ENCODE data around the gene SYVN1.
"Not testable (repeated sequence)": the region's sequence is repeated elsewhere in the genome, so short reads cannot be mapped to it uniquely, and the experiment has no call there.

SYVN1 gene

GRCh38 chr11:65134240-65134951 is at the start of gene SYVN1:
TSS of gene SYVN1 (minus strand) at chr11:65134519. CDS start at chr11:65133601, 918 bp downstream.
- peak; percentile 94 for DNase-seq

DNA sequence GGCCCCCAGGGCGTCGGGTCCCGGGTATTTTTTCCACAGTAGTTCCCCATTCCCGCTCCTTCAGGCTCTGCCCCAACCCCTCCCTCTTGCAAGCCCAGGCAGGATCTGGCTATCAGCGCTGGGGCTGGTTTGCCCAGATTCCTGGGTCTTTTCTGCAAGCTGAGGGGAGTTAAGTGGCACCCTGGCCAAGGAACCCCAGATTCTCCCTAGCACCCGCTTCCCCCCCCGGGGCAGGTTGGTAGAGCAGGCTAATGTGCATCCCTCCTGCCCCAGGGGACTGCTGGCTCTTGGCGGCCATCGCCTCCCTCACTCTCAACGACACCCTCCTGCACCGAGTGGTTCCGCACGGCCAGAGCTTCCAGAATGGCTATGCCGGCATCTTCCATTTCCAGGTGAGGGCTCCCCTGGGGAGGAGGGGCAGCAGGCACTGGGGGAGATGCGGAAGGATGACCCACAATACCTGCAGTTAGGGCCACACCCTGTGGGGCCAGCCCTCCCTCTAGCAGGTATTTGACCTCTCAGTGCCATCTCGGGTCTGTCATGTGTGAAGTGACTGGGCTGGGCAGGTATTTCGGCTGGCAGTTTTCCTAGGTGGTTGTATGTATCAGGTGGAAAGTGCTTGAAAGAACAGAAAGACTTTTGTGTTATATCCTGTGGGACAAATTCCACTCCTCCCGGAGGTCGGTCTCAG is 49.0 kb upstream of the SYVN1 start:
- DNase-seq, result no peak

DNA sequence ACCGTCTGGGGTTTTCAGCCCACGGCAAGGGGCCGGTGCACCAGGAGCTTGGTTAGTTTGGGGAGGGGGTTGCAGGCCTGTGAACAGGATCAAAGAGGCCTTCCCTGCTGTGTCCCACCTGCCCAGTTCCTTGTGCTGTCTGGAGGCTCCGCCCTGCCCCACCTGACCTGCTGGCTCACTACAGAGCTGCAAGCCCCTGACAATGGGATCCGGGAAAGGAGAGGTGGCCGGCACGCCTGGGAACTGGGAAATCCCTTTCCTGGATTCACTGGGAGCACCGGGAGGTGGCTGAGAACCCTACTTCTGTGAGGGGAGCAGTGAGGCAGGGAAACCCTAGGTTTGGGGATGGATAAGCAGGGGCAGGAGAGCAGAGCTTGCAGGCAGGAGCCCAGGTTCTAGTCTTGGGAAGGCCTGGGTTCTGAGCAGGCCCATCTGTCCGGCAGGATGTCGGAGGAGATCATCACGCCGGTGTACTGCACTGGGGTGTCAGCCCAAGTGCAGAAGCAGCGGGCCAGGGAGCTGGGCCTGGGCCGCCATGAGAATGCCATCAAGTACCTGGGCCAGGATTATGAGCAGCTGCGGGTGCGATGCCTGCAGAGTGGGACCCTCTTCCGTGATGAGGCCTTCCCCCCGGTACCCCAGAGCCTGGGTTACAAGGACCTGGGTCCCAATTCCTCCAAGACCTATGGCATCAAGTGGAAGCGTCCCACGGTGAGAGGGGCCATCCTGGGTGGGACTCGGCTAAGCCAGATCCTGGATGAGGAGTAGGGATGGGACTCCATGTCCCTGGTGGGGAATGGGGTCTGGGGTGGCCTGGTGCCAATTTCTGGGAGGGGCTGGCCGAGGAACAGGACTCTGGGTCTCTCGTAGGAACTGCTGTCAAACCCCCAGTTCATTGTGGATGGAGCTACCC is 48.2 kb upstream of the SYVN1 start:
- no peak for DNase-seq

DNA sequence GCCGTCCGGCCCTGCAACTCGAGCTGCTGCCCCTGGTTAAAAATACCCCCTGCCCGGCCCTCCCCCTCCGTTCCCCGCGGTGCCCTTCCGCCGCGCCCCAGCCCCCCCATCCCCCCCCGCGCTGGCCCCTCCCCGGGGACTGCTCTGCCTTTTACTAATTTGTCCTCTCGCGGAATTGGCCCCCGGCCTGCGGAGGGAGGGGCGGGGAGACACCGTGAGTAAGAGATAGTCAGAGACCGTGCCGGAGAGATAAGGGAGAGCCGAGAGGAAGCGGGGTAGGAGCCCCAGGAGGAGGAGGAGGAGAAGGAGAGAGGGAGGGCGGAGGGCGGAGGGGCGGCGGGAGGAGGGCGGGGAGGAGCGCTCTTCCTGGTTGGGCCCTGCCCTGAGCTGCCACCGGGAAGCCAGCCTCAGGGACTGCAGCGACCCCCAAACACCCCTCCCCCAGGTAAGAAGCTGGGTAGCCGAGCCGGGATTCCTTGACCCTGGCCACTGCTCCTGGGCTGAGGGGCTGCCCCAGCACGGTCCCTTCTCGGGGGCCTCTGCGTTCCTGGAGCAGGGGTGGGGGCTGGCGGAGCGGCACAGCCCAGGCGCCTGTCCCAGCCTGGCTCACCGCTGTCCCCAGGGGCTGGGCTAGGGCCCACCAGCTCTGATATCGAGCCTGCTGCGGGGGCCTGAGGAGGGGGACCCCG is 47.4 kb upstream of the SYVN1 start, which contains the start of gene CAPN1:
CAPN1 (plus strand) TSS at position 360 of the 689 bp plus-strand sequence. CDS start 774 bp downstream, outside the sequence.
- DNase-seq, result peak; percentile 83

DNA sequence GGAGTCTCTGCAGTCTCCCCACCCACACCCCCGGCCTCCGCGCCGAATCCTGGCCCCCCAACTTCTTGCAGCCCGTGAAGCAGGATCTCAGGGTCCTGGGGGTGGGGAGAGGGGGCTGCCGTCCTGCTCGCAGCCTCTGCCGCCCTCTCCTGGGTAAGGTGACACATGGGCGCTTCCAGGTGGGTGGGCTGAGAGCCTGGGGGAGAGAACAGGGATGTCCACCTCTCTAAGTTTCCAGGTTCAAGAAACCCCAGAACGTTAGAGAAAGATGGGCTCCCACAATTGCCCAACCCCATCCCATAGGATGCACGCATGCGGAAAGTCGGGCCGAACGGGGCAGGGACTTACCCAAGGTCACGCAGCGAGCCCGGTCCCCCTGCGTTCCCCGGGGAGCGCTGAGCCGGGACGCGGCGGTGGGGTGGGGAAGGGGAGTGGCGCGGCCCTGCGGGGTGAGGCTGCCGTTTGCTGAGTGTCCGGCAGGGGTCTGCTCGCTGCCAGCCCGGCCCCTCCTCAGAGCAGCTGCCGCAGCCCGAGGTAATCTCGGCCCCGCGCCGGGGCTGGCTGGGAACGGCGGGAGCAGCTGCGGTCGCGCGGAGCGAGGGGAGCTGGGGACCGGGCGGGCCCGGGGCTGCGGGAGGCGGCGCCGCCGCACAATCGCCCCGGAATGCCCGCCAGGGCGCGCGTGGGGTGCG is 46.7 kb upstream of the SYVN1 start:
- peak; percentile 57 for DNase-seq

GRCh38 chr11:65174571-65175010 is 40.3 kb upstream of the SYVN1 start:
- DNase-seq, result not testable (repeated sequence)

GRCh38 chr11:65172600-65172999 is 38.3 kb upstream of the SYVN1 start:
- DNase-seq, result no peak

DNA sequence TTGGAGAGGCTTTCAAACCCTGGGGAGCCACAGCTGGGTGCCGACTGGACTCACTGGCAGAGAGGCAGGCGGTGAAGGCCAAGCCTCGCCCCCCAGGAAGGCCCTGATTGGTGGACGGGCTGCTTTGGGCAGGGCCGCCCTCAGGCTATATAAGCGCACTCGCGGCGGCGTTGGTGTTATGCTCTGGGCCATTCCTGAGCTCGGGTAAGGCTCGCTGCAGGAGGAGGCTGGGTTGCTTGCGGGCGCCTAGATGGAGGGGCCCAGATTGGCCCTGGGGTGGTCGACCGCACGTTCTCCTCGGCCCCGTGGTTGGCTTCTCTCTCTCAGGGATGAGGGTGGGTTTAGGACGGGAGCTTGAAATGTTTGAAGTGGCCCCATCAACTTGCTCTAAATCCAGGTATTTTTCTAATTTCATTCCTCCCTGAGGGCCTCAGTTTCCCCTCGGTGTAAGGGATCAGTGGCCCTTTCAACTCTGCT is 35.8 kb upstream of the SYVN1 start, which contains the start of gene SPDYC:
SPDYC (plus strand) TSS at position 176 of the 477 bp plus-strand sequence. CDS start 1,125 bp downstream, outside the sequence.
- no peak for DNase-seq

DNA sequence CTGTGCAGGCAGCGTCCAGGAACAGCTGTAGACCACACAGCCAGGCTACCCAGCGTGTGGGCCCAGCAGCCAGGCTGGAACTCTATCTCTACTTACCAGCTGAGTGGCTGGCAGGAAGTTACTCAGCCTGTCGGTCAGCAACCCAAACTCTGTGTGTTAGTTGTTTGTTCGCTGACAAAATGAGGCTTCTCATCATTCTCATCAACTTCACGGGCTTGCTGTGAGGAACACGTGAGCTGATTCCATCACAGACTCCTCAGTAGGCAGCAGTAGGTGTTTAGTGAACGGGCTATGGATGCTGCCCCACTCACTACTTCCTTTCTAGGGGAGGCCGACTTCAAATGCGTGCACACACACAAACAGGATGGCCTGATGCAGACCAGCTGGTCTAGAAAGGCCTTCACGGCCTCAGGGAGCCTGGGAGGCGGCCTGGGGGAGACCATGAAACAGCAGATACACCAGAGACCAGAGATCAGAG is 34.9 kb upstream of the SYVN1 start:
- DNase-seq, result no peak

DNA sequence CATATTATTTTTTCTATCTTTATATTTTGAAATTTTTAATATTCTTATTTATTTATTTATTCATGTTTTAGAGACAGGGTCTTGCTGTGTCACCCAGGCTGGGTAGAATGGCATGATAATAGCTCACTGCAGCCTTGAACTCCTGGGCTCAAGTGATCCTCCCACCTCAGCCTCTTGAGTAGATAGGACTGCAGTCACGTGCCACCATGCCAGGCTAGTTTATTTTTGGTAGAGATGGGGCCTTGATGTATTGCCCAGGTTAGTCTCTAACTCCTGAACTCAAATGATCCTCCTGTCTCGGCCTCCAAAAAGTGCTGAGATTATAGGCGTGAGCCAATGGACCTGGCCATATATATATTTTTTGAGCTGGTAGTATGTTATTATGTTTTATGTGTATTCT is 33.3 kb upstream of the SYVN1 start:
- DNase-seq, result no peak

- no peak for DNase-seq
Observed at GRCh38 chr11:65166893-65167292, 32.6 kb upstream of the SYVN1 start.

DNA sequence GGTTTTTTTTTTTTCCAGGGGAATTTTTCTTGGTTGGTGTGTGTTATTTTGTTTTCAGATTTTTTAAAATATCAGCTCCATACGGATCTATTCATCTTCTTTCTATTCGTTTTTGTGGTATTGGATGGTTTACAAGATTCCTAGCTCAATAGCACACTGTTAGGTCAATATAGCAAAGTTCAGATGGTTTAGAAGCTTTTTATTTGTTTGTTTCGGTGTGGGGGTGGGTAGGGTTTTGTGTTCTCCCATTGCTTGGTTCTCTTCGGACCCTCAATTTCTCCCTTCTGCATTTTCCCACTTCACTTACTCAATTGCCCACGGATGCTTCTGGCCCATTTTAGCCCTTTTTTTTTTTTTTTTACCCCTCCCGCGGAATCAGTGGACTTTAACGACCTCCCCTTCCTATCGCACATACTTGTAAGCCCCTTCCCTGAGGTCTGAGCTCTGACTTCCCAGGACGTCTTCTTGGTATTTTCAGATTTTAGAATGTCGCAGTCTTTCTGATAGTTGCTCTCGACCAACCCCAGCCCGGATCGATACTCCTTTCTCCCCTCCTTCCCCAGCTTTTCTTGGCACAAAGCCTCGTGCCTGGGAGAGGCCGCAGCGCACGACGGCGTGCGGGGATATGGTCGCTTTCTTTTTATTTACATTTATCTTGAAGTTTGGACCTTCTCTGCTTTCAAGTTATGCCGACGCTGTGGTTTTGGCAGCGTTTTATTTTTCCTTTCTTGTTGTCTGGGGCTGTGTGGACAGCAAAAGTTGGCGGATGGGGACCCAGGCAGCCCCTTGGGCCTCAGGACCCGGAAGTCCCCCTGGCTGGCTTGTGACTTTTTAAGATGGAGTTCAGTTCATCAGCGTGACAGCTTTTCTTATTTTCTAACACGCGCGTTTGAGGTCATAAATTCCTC is 31.3 kb upstream of the SYVN1 start:
- DNase-seq, result no peak

DNA sequence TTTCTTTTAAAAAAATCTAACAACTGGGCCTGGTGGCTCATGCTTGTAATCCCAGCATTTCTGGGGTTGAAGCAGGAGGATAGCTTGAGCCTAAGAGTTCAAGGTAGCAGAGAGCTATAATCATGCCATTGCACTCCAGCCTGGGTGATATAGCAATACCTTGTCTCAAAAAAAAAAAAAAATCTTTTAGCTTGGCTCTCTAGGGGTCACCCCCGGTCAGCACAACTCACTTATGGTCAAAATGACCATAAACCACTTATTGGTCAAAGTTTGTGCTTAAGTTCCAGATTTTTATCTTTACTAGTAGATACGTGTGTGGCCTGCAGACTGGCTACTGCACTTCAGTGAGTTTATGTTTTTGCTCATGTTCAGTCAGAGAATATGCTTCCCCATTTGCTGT is 29.4 kb upstream of the SYVN1 start:
- DNase-seq, result no peak

DNA sequence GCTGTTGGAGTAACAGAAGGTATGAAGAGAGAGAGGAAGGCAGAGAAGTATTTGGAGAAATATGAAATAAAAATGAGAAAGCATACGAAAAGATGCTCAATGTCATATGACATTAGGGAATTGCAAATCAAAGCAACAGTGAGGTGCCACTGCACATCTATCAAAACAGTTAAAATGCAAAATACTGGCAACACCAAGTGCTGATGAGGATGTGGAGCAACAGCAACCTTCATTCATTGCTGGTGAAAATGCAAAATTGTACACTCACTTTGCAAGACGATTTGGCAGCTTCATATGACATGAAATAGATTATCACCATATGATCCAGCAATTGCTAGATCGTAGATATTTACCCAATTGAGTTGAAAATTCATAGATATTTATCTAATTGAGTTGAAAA is 26.3 kb upstream of the SYVN1 start:
- DNase-seq, result no peak

- DNase-seq, result no peak
Observed at GRCh38 chr11:65159012-65159411, 24.7 kb upstream of the SYVN1 start.

- no peak for DNase-seq
Observed at GRCh38 chr11:65157336-65157735, 23.0 kb upstream of the SYVN1 start.

DNA sequence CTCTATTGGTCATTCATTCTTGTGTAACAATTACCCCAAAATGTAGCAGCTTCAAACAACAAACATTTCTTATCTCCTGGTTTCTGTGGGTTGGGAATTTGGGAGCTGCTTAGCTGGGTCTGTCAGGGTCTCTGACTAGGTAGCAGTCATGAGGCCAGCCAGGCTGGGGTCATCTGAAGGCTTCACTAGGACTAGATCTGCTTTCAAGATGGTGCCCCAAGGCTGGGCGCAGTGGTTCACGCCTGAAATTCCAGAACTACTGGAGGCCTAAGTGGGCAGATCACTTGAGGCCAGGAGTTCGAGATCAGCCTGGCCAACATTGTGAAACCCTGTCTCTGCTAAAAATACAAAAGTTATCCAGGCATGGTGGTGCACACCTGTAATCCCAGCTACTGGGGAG is 22.6 kb upstream of the SYVN1 start:
- DNase-seq, result no peak

DNA sequence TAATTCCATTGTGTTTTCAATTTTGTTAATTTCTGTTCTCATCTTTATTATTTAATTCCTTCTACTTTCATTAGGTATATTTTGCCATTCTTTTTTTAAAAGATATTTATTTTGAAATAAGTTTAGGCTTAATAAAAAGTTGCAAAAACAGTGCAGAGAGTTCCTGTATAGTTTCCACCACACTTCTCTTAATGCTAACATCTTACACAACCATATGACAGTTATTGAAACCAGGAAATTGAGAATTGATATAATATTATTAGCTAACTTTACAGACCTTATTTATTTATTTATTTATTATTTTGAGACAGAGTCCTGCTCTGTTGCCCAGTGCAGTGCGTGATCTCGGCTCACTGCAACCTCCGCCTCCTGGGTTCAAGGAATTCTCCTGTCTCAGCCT is 21.9 kb upstream of the SYVN1 start:
- DNase-seq, result no peak

DNA sequence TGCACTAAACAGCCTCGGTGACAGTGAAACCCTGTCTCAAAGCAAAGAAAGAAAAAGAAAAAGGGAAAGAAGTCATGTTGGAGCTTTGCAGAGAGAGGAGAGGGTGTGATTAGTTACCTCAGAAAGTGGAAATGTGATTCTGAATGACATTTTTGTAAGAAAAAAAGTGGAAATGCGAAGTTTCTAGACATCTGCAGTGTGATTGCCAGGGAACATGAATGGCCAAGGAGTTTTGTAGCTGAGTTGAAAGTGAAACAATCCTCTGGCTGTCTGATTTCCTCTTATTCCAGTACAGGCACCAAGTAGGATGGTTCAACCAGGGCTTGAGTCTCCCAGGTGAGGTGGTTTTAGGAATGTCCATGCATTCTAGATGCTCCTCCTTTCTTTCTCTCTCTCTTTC is 17.8 kb upstream of the SYVN1 start:
- no peak for DNase-seq

DNA sequence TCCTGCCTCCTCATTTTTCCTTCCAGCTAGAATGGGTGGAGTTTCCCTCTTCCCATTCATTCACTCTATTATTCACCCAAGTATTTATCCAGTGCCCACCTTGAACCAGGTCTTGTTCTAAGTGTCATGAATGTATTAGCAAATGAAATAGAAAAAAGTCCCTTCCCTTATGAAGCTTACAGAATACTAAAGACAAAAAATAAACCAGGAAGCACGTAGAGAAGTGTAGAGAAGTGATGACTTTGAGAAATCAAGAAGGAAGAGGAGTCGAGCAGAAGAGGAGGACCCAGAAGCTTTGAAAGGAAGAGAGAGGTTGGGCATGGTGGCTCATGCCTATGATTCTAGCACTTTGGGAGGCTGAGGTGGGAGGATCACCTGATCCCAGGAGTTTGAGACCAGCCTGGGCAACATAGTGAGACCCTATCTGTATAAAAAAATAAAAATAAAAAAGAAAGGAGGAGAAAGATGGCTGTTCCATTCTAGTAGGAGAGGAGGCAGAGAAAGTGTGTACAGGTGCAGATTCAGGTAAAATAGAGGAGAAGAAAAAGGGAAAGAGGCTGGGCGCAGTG is 17.1 kb upstream of the SYVN1 start:
- no peak for DNase-seq

All from stimulated activated CD4-positive, alpha-beta T cell treated with anti-CD3 and anti-CD28 coated beads, Interleukin-4, amount 100 ng/mL, for 24 hours (primary cell).